NT2/D1 (cell line): ENCODE measurements around the gene TMA7B.

Source experiments
- DNase-seq: peaks from one replicate; pipeline ENCODE4 v3.0.0-alpha.2; 2011; ENCODE audit warnings: low read depth, low spot score
- H3K27me3 ChIP-seq: 2 replicates; pipeline ENCODE4 v1.6.0; 2011; ENCODE audit warnings: mild to moderate bottlenecking; ENCODE audit not compliant: insufficient read length, insufficient read depth
- H3K36me3 ChIP-seq: 2 replicates; pipeline ENCODE4 v1.6.1; 2011; ENCODE audit warnings: mild to moderate bottlenecking, low read length, mixed read lengths; ENCODE audit not compliant: insufficient read depth, insufficient read length
- H3K4me1 ChIP-seq: 2 replicates; pipeline ENCODE4 v1.5.1; 2011; ENCODE audit not compliant: insufficient read depth, insufficient read length
- H3K4me3 ChIP-seq: 2 replicates; pipeline ENCODE4 v1.5.1; 2011; ENCODE audit warnings: low read depth; ENCODE audit not compliant: insufficient read length
- H3K9ac ChIP-seq: 2 replicates; pipeline ENCODE4 v1.6.0; 2011; ENCODE audit warnings: low read depth; ENCODE audit not compliant: insufficient read length
- H3K9me3 ChIP-seq: 2 replicates; pipeline ENCODE4 v1.5.1; 2011; ENCODE audit warnings: mild to moderate bottlenecking, low read length; ENCODE audit not compliant: insufficient read depth
- SUZ12 ChIP-seq: IDR thresholded peaks from 2 replicates; pipeline ENCODE4 v1.6.1; 2011; ENCODE audit not compliant: insufficient read length, insufficient read depth; ENCODE audit errors: extremely low read depth
- YY1 ChIP-seq: IDR thresholded peaks from 2 replicates; pipeline ENCODE4 v1.6.1; 2011; ENCODE audit not compliant: insufficient read length, insufficient read depth
- ZNF274 ChIP-seq: IDR thresholded peaks from 2 replicates; pipeline ENCODE4 v1.6.1; 2011; ENCODE audit warnings: mild to moderate bottlenecking, low read depth, low read length

TMA7B gene

GRCh38 chr22:39956932-39957664 is 3.1 kb upstream of the TMA7B start:
- no peak for DNase-seq

GRCh38 chr22:39958009-39958711 is 2.0 kb upstream of the TMA7B start:
- H3K9me3 ChIP-seq = no peaks in the 10 kb centered on the region
- no peaks in the 10 kb centered on the region for H3K27me3 ChIP-seq
- peaks cover 7% of the 10 kb centered on the region for H3K4me1 ChIP-seq
- H3K36me3 ChIP-seq = no peaks in the 10 kb centered on the region
- TF ChIP-seq SUZ12 = no peak
- TF ChIP-seq YY1 = no peak
- TF ChIP-seq ZNF274 = no peak
- DNase-seq = no peak
- no peak overlapping the region for H3K4me3 ChIP-seq
- H3K9ac ChIP-seq = no peak overlapping the region

More at GRCh38 chr22:39956932-39957664, 3.1 kb upstream of the TMA7B start:
- Histone ChIP-seq H3K4me1 (peaks cover 7% of the 10 kb centered on the region), H3K9ac (no peak overlapping the region), H3K36me3 (no peaks in the 10 kb centered on the region), H3K9me3 (no peaks in the 10 kb centered on the region), H3K4me3 (no peak overlapping the region), H3K27me3 (no peaks in the 10 kb centered on the region)
- TF ChIP-seq SUZ12 (no peak), ZNF274 (no peak), YY1 (no peak)

DNA sequence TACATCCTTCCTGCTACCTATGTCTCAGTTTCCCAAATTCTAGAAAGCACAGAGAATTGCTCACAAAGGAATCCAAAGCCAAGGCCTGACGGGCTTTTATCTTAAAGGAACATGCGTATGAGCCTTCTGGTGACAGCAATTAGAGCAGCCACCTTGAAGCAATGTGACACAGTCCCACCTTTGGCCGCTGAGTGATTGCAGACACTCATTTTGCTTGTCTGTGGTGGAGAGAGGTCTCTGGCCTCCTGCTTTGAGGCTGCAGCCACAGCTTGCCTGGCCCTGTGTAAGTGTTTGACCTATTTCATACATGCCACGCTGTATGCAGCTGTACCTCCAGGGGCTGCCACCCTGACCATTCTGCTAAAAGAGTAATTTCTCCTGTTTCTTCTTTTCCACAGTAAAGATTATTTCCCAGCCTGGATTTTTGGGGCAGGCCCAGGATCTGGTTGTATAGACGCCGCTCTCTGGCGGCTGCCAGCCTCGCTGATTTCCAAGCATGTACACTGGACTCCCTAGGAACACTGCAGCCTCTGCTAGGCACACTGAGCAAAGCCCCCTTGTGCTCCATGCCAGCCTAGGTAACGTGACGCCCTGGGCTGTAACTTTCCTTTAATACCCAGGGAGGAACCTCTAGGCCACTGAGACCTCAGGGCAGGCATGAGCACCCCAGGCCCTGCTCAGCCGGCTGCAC is 1.1 kb upstream of the TMA7B start:
- no peak overlapping the region for H3K9ac ChIP-seq
- no peaks in the 10 kb centered on the region for H3K9me3 ChIP-seq
- no peak overlapping the region for H3K4me3 ChIP-seq
- H3K36me3 ChIP-seq = no peaks in the 10 kb centered on the region
- no peak for DNase-seq
- TF ChIP-seq SUZ12 (no peak), YY1 (no peak), ZNF274 (no peak)
- H3K4me1 ChIP-seq = peaks cover 7% of the 10 kb centered on the region
- H3K27me3 ChIP-seq = no peaks in the 10 kb centered on the region

DNA sequence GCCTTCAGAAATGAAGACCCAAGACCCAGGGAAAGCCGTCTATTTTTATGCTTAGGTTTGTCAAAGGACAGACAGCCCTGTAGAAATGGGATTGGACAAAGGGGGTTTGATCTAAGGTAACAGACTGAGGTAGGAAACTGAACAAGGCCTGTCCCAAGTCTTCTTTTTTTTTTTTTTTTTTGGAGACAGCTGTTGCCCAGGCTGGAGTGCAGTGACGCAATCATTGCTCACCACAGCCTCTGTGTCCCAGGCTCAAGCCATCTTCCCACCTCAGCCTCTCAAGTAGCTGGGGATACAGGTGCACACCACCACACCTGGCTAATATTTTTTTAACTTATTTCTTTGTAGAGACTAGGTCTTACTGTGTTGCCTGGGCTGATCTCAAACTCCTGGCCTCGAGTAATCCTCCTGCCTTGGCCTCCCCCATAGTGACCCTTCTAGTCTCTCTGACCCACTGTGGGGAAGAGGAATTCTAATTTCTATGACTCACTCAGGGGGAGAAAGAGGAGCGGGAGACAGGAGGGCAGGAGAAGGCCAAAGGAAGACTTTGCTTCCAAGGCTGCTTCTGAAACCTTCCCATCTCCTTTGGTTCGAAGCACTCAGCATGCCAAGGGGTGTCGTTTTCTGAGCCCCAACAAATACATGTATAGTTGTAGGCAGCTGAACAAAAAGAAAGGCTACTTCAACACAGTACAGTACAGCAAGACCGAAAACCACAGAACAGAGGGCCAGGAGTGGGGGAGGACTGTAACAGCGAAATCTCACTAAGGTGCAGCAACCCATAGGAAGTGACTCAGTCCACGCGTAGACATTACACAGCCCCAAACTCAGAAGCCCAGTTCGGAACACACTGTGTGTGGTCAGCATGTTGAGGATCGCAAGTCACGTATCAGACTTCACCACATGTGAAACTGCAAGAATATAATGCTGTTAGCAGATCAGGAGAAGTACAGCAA is 872 bp downstream of the TMA7B start:
- H3K27me3 ChIP-seq = no peaks in the 10 kb centered on the region
- H3K4me1 ChIP-seq = peaks cover 7% of the 10 kb centered on the region
- H3K9me3 ChIP-seq = no peaks in the 10 kb centered on the region
- DNase-seq = no peak
- no peak overlapping the region for H3K4me3 ChIP-seq
- H3K9ac ChIP-seq = no peak overlapping the region
- H3K36me3 ChIP-seq = no peaks in the 10 kb centered on the region
- TF ChIP-seq SUZ12 (no peak), ZNF274 (no peak), YY1 (no peak)

DNA sequence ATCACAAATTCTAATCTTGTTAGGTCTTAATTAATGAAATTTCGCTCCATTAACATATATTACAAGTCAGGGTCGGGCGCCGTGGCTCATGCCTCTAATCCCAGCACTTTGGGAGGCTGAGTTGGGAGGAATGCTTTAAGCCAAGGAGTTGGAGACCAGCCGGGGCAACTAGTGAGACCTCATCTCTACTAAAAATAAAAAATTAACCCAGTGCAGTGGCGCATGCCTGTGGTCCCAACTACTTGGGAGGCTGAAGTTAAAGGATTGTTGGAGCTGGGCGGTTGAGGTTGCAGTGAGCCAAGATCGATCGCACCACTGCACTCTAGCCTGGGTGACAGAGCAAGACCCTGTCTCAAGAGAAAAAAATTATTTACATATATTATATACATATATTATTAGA is 1.9 kb downstream of the TMA7B start:
- Histone ChIP-seq H3K27me3 (no peaks in the 10 kb centered on the region), H3K4me1 (peaks cover 7% of the 10 kb centered on the region), H3K9me3 (no peaks in the 10 kb centered on the region), H3K36me3 (no peaks in the 10 kb centered on the region), H3K9ac (no peak overlapping the region), H3K4me3 (no peak overlapping the region)
- DNase-seq = no peak
- TF ChIP-seq ZNF274 = no peak
- no peak for TF ChIP-seq SUZ12
- no peak for TF ChIP-seq YY1

- no peak for TF ChIP-seq ZNF274
- no peak overlapping the region for H3K4me3 ChIP-seq
- no peaks in the 10 kb centered on the region for H3K36me3 ChIP-seq
- DNase-seq = no peak
- peaks cover 3% of the 10 kb centered on the region for H3K4me1 ChIP-seq
- no peaks in the 10 kb centered on the region for H3K27me3 ChIP-seq
- no peaks in the 10 kb centered on the region for H3K9me3 ChIP-seq
- H3K9ac ChIP-seq = no peak overlapping the region
Observed at GRCh38 chr22:39965748-39966147, 5.6 kb downstream of the TMA7B start.
